Suprapubic skin (tissue), 4 donors: ENCODE measurements around the gene DPH5. TPM values are rescaled to one million over a fixed set of nuclear protein-coding genes. Genes with fewer than 3 reads are reported as not detected.
"Not testable (repeated sequence)": the region's sequence is repeated elsewhere in the genome, so short reads cannot be mapped to it uniquely, and the experiment has no call there.

Experiments
- DNase-seq, 2 donors: peaks; one replicate each; pipeline ENCODE4 v3.0.0-alpha.2; 2019; ENCODE audit warnings: low spot score in 2 of 2
- H3K27ac ChIP-seq: fragments of 200-600 bp; sonication (generic); one replicate; pipeline ENCODE4 v1.5.1; 2019
- H3K27me3 ChIP-seq: fragments of 200-600 bp; sonication (generic); one replicate; pipeline ENCODE4 v1.5.1; 2019
- H3K36me3 ChIP-seq: fragments of 200-600 bp; sonication (generic); one replicate; pipeline ENCODE4 v1.5.1; 2019
- H3K4me1 ChIP-seq: fragments of 200-600 bp; sonication (generic); one replicate; pipeline ENCODE4 v1.5.1; 2019
- H3K4me3 ChIP-seq: fragments of 200-600 bp; sonication (generic); one replicate; pipeline ENCODE4 v1.5.1; 2019; ENCODE audit warnings: mild to moderate bottlenecking
- H3K9me3 ChIP-seq: fragments of 200-600 bp; sonication (generic); one replicate; pipeline ENCODE4 v1.5.1; 2019
- EP300 ChIP-seq: sonication (generic); formaldehyde crosslinking; IDR thresholded peaks from one replicate; pipeline ENCODE4 v1.6.1; 2017; ENCODE audit warnings: antibody characterized with exemption
- POLR2A ChIP-seq, 2 donors: fragments of 450-650 bp; IDR thresholded peaks; one replicate each; pipeline ENCODE4 v1.6.1; 2017; ENCODE audit warnings: antibody characterized with exemption in 2 of 2, mild to moderate bottlenecking in 2 of 2, moderate library complexity in 2 of 2
- POLR2AphosphoS5 ChIP-seq, 3 donors: sonication (generic); formaldehyde crosslinking; IDR thresholded peaks; one replicate each; pipeline ENCODE4 v1.6.1; 2017; ENCODE audit warnings: antibody characterized with exemption in 3 of 3
- WGBS: methylation state at CpG from one replicate; pipeline ENCODE4 v1.1.5; 2018; 5-methylcytosine and 5-hydroxymethylcytosine counted together
- total RNA-seq, 4 donors: library from RNA; depleted of rRNA; stranded (reverse); fragments of >200 nt; gene quantifications; one replicate each; pipeline ENCODE4 v1.1.0, GENCODE V29; 2016
- TF ChIP-seq, protein P1 (sequence below), 2 donors: fragments of 200-600 bp in 1 of 2; fragments of 450-650 bp in 1 of 2; sonication (generic) in 1 of 2; IDR thresholded peaks; one replicate each; pipeline ENCODE4 v1.5.1; 2016 to 2019; ENCODE audit warnings: antibody characterized with exemption in 2 of 2, mild to moderate bottlenecking in 1 of 2, moderate library complexity in 1 of 2

Gene DPH5, protein sequence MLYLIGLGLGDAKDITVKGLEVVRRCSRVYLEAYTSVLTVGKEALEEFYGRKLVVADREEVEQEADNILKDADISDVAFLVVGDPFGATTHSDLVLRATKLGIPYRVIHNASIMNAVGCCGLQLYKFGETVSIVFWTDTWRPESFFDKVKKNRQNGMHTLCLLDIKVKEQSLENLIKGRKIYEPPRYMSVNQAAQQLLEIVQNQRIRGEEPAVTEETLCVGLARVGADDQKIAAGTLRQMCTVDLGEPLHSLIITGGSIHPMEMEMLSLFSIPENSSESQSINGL
- total RNA-seq, result 10 to 100 TPM; 15.8 to 29.8 (median 24.3) TPM

- Histone ChIP-seq H3K27me3 (no peaks in the 10 kb centered on the region), H3K4me1 (peaks cover 21% of the 10 kb centered on the region), H3K4me3 (peak within 1 kb of the TSS; percentile 63), H3K36me3 (no peaks in the 10 kb centered on the region), H3K9me3 (no peaks in the 10 kb centered on the region), H3K27ac (peak within 1 kb of the TSS; percentile 81)
- WGBS, result under 1% methylated on average over 37 of the region's 37 CpGs
- DNase-seq, result peak; percentile 92 to 96
- TF ChIP-seq POLR2AphosphoS5 (IDR thresholded peaks at IDR 0.05), result peak; percentile 7 to 49 (median 29)
- TF ChIP-seq, protein P1, sequence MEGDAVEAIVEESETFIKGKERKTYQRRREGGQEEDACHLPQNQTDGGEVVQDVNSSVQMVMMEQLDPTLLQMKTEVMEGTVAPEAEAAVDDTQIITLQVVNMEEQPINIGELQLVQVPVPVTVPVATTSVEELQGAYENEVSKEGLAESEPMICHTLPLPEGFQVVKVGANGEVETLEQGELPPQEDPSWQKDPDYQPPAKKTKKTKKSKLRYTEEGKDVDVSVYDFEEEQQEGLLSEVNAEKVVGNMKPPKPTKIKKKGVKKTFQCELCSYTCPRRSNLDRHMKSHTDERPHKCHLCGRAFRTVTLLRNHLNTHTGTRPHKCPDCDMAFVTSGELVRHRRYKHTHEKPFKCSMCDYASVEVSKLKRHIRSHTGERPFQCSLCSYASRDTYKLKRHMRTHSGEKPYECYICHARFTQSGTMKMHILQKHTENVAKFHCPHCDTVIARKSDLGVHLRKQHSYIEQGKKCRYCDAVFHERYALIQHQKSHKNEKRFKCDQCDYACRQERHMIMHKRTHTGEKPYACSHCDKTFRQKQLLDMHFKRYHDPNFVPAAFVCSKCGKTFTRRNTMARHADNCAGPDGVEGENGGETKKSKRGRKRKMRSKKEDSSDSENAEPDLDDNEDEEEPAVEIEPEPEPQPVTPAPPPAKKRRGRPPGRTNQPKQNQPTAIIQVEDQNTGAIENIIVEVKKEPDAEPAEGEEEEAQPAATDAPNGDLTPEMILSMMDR (IDR thresholded peaks at IDR 0.05), result no peak
- TF ChIP-seq EP300, result no peak
- TF ChIP-seq POLR2A (IDR thresholded peaks at IDR 0.05), result peak in 1 of 2 donors; percentile 47
These were observed at the start of gene DPH5 for GRCh38 chr1:101025657-101026429. Gene DPH5 (minus strand): TSS chr1:101025784. CDS start chr1:101025443, 341 bp downstream.

GRCh38 chr1:101073836-101074235 lies 48.3 kb upstream of the DPH5 start:
- TF ChIP-seq, protein P1 (IDR thresholded peaks at IDR 0.05), result no peak
- TF ChIP-seq POLR2A (IDR thresholded peaks at IDR 0.05) (no peak), POLR2AphosphoS5 (IDR thresholded peaks at IDR 0.05) (no peak), EP300 (no peak)
- no peaks in the 10 kb centered on the region for H3K27me3 ChIP-seq
- H3K4me3 ChIP-seq, result no peak overlapping the region
- WGBS, result 95% methylated on average over 2 of the region's 2 CpGs
- H3K36me3 ChIP-seq, result no peaks in the 10 kb centered on the region
- no peak overlapping the region for H3K27ac ChIP-seq
- no peaks in the 10 kb centered on the region for H3K4me1 ChIP-seq
- no peak for DNase-seq
- no peaks in the 10 kb centered on the region for H3K9me3 ChIP-seq

GRCh38 chr1:101071470-101071891 lies 45.9 kb upstream of the DPH5 start:
- Histone ChIP-seq H3K4me1 (no peaks in the 10 kb centered on the region), H3K27me3 (no peaks in the 10 kb centered on the region), H3K36me3 (no peaks in the 10 kb centered on the region), H3K27ac (no peak overlapping the region), H3K9me3 (no peaks in the 10 kb centered on the region), H3K4me3 (no peak overlapping the region)
- DNase-seq, result no peak
- 68% methylated on average over 1 of the region's 1 CpG for WGBS
- TF ChIP-seq POLR2A (IDR thresholded peaks at IDR 0.05) (no peak), POLR2AphosphoS5 (IDR thresholded peaks at IDR 0.05) (no peak)
- TF ChIP-seq, protein P1 (IDR thresholded peaks at IDR 0.05), result no peak

- no peak for DNase-seq
- no peaks in the 10 kb centered on the region for H3K27me3 ChIP-seq
- H3K9me3 ChIP-seq, result no peaks in the 10 kb centered on the region
- H3K36me3 ChIP-seq, result no peaks in the 10 kb centered on the region
- WGBS, result 84% methylated on average over 4 of the region's 4 CpGs
- no peak overlapping the region for H3K4me3 ChIP-seq
- no peak for TF ChIP-seq POLR2AphosphoS5 (IDR thresholded peaks at IDR 0.05)
- TF ChIP-seq, protein P1 (IDR thresholded peaks at IDR 0.05), result no peak
- no peak for TF ChIP-seq EP300
- TF ChIP-seq POLR2A (IDR thresholded peaks at IDR 0.05), result no peak
- H3K4me1 ChIP-seq, result no peaks in the 10 kb centered on the region
- no peak overlapping the region for H3K27ac ChIP-seq
These were observed 43.6 kb upstream of the DPH5 start for GRCh38 chr1:101069158-101069557.

DNA sequence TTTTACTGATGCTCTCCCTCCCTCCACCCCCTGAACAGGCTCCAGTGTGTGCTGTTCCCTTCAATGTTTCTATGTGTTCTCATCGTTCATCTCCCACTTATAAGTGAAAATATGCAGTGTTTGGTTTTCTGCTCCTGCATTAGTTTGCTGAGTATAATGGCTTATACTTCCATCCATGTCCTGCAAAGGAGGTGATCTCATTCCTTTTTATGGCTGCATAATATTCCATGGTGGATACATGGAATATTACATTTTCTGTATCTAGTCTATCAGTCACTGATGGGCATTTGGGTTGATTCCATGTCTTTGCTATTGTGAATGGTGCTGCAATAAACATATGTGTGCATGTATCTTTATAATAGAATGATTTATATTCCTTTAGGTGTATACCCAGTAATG lies 41.4 kb upstream of the DPH5 start:
- 90% methylated on average over 1 of the region's 1 CpG for WGBS
- not testable (repeated sequence) for H3K4me1 ChIP-seq, DNase-seq, H3K27me3 ChIP-seq, H3K36me3 ChIP-seq, H3K27ac ChIP-seq, H3K4me3 ChIP-seq, H3K9me3 ChIP-seq
